ENCODE measurements around the gene CEP350.

Gene CEP350, protein sequence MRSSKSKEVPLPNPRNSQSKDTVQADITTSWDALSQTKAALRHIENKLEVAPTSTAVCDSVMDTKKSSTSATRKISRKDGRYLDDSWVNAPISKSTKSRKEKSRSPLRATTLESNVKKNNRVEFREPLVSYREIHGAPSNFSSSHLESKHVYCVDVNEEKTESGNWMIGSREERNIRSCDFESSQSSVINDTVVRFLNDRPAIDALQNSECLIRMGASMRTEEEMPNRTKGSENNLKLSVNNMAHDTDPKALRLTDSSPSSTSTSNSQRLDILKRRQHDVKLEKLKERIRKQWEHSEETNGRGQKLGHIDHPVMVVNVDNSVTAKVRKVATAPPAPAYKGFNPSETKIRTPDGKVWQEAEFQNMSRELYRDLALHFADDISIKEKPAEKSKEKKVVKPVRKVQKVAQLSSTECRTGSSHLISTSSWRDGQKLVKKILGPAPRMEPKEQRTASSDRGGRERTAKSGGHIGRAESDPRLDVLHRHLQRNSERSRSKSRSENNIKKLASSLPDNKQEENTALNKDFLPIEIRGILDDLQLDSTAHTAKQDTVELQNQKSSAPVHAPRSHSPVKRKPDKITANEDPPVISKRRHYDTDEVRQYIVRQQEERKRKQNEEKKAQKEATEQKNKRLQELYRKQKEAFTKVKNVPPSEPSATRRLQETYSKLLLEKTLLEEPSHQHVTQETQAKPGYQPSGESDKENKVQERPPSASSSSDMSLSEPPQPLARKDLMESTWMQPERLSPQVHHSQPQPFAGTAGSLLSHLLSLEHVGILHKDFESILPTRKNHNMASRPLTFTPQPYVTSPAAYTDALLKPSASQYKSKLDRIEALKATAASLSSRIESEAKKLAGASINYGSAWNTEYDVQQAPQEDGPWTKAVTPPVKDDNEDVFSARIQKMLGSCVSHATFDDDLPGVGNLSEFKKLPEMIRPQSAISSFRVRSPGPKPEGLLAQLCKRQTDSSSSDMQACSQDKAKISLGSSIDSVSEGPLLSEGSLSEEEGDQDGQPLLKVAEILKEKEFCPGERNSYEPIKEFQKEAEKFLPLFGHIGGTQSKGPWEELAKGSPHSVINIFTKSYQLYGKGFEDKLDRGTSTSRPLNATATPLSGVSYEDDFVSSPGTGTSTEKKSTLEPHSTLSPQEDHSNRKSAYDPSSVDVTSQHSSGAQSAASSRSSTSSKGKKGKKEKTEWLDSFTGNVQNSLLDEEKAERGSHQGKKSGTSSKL (N-terminal part only)

DNA sequence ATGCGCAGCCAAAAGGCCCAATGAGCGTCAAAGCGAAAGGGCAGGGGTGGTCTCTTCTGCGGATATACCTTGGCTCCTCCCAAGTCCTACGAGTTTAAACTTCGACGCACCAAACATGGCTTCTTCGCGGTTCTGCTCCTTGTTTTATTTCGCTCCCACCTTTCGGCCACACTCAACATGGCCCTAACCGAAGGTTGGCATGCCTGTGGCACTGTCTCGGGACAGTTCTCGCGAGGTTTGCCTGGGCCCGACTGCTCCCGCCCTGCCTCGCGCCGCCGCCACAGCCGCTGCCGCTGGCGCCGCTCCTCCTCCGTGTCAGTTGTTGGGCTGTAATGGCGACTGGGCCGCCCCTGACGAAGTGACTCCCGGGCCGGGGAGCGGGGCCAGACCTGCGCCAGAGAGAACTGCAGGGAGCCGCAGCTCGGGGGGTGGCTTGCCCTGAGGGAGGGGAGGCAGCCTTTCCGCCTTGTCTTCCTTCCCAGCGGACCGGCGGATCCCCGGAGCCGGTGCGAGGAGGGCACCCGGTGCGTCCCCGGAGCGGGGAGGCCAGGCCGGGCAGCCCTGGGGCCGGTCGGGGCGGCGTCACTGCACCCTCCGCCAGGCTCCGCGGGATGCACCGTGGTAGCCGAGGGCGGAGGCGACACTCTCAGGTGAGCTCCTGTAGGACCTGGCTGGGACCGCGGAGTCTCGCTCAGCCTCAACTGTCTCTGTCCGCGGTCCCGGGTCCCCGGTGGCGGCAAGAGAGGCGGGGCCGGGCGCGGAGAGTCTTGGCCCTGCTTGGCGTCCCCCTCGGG lies at the start of gene CEP350:
Gene CEP350, plus strand, starts transcription at position 318 of the 794 bp plus-strand sequence. CDS start 31,372 bp downstream, outside the sequence.
- DNase-seq (ENCODE audit: low read depth in 2 of 2) = peak; percentile 93 to 96

DNA sequence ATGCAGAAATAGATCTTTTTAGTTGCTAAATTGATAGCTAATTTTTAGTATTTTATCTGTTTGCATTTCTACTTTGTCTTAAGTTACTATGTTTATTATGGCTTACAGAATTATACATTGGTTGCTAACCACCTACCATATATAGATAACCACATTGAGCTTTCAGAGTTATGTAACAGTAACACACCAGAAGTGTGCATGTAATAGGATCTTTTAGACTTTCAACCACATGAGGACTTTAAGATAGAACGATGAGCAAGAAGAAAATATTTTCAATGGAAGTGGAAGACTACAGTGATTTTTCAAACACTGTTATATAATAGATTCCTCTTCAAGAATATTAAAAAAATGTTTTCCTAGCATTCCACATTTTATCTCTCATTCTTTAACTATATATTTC lies 43.7 kb upstream of the CEP350 start:
- DNase-seq (ENCODE audit: low read depth in 2 of 2) = no peak

DNA sequence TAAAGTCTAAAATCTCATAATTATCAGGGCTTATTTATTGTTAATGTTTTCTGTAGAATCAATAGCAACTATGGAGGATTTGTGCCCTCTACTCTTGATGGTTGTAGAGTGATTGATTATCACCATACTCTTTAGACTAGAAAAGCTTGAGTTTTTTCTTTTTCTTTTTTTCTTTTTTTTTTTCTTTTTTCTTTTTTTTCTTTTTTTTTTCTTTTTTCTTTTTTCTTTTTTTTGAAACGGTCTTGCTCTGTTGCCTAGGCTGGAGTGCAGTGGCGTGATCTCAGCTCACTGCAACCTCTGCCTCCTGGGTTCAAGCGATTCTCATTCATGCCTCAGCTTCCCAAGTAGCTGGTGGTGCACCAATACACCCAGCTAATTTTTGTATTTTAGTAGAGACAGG lies 42.8 kb upstream of the CEP350 start:
- no peak for DNase-seq (ENCODE audit: low read depth in 2 of 2)

DNA sequence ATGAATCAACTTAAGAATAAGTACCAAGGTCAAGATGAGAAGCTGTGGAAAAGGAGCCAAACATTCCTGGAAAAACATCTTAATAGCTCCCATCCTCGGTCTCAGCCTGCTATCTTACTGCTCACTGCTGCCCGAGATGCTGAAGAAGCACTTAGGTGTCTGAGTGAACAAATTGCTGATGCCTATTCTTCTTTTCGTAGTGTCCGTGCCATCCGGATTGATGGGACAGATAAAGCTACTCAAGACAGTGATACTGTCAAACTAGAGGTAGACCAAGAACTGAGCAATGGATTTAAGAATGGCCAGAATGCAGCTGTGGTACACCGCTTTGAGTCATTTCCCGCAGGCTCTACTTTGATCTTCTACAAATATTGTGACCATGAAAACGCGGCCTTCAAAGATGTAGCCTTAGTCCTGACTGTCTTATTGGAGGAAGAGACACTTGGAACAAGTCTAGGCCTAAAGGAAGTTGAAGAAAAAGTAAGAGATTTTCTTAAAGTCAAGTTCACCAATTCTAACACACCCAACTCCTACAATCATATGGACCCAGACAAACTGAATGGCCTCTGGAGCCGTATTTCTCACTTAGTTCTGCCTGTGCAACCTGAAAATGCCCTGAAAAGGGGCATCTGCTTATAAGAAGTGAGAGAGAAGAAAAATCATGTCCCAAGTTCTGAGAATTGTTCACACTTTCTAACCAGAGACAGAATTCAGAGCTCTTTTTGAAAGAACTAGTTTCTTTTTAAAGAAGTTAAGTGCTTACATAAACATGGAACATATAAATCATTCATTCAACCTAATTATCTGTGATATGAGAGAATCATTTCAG lies 36.8 kb upstream of the CEP350 start:
- no peak for DNase-seq (ENCODE audit: low read depth in 2 of 2)

DNA sequence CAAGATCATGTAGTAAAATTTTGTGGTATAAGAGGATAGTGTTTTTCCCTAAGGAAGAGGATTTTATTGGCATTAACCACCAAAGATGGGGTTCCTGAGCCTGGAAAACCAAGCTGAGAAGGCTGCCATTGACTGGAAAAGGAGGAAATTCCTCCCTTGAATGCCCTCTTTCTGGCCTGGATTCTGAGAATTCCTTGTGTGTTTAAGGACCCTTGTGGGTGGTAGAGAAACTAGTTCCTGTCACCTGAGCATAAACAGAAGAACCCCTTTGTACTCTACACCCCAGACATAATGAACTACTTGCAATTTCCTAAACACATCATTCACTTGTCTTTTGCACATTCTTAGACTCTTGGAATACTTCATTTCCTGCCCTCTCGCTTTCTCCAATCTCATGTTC lies 33.1 kb upstream of the CEP350 start:
- no peak for DNase-seq (ENCODE audit: low read depth in 2 of 2)

DNA sequence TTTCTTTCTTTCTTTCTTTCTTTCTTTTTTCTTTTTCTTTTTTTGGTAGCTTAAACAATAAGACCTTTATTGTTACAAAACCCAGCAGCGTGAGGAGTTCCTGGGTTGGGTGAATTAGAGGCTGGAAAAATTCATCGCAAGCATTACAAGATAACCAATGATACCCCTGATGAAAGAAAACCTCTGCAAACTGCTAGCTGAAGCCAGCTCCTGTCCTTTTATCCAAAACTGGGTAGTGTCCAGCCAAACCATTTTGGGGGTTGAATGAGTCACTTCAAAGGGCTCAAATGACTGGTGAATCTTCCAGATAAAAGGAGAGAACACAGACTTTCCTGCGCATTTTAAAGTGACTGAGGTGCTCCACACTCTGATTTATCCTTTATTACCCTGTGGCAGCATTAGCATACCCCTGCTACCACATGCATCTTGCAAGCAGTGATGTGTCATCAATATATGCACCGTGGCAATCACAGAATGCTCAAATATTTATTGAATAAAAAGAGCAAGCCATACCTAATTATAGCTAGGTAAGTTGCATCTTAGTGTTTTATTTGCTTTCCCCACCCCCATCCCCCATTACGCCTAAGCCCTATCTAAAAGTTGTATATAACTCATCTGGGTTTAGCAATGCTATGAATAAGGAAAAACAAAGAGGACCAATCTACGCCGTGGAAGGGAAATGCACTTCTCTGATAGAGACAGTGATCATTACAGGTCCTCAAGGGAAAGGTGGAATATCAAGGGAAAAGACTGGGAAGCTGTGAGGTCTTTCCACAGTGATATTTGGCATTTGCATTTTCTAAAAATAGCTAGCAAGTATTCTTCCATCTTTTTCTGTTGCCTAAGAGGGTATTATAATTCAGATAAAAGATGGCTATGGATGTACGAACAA lies 32.4 kb upstream of the CEP350 start:
- DNase-seq (ENCODE audit: low read depth in 2 of 2) = no peak

DNA sequence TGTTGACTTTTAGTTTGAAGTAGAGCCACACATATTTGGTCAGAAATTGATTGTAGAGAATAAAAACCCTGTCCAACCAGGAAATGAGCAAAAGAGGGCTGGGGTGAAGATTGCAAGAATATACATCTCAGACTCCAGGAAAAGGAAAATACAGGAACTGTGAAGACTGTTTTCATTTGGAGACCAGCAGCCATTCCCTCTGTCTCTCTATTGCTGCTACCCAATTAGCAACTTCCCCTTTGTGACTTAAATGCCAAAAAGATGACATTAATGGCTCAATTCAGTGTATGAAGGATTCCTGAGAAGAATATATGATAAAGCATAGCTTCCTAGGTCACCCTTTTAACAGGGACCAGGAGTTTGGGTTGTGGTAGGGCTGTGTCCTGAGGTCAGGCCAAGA lies 31.6 kb upstream of the CEP350 start:
- DNase-seq (ENCODE audit: low read depth in 2 of 2) = no peak

DNA sequence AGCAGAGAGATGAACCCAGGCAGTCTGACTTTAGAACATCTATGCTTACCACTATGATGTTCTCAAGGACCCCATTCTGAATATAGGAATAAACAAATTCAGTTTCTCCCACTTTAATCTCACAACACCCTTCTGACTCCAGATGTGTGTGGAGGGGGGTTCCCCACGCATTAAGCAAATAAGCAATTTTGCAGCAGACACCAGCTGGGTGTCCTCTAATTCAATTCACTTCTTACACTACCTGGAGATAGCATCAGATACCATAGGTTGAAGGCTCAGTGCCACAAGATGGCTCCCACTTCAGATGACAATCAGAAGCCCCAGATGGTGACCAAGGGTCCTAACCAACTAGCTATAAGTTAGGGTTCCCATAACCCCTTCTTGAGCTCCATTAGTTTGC lies 30.3 kb upstream of the CEP350 start:
- no peak for DNase-seq (ENCODE audit: low read depth in 2 of 2)

DNA sequence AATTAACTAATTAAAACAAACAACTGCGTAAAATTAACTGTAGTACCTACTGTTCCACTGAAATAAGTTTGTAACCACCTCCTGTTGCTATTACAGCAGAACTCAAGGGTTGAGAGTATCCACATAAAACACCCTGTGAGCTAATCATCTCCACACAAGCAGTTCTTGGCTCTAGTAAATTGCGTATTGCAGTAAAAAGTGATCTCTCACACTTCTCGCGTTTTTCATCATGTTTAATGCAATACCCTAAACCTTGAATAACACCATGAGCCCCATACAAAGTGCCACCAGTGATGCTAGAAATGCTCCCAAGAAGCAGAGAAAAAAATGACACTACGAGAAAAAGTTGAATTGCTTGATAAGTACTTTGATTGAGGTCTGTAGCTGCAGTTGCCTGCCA lies 29.3 kb upstream of the CEP350 start:
- no peak for DNase-seq (ENCODE audit: low read depth in 2 of 2)

DNA sequence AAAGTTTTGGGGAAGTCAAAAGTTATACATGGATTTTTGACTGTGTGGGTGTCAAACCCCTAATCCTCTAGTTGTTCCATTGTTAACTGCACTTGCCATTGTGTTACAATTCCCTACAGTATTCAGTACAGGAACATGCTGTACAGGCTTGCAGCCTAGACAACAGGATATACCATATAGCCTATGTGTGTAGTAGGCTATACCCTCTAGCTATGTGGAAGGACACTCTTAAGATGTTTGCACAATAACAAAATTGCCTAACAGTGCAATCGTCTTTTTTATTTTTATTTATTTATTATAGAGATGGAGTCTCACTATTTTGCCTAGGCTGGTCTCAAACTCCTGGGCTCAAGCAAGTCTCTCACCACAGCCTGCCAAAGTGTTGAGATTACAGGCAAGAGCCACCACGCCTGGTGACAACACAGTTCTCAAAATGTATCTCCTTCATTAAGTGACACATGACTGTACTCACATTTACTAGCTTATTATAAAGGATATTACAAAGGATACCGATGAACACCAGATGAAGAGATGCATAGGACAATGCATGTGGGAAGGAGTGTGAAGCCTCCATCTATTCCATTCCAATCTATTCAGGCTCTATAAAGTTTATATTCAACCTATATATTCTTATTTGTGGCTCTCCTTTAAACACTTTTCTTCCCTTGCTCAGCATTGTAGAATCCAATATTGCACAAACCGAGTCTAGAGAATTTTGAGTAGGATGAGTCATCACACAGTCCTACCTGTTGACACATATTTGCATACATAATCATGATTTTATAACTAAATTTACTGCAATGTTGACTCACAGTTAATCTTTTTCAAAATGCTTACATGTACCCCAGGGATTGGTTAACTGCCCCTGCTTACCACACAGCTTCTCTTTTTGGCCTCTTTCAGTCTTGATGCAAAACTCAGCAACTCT lies 28.4 kb upstream of the CEP350 start:
- DNase-seq (ENCODE audit: low read depth in 2 of 2) = no peak

DNA sequence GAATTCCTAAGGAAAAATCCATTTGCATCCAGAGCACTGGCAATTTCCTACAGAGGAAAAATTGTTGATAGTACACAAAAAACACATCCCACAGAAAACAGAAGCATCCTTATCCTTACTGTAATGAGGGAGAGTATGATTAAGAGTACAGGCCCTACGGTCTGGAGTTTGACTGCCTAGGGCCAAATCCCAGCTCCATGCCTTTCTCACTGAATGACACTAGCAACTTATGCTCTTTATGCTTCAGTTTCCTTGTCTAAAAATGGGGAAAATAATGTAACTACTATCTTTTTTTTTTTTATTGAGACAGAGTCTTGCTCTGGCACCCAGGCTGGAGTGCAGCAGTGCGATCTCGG lies 27.8 kb upstream of the CEP350 start:
- DNase-seq (ENCODE audit: low read depth in 2 of 2) = no peak

DNA sequence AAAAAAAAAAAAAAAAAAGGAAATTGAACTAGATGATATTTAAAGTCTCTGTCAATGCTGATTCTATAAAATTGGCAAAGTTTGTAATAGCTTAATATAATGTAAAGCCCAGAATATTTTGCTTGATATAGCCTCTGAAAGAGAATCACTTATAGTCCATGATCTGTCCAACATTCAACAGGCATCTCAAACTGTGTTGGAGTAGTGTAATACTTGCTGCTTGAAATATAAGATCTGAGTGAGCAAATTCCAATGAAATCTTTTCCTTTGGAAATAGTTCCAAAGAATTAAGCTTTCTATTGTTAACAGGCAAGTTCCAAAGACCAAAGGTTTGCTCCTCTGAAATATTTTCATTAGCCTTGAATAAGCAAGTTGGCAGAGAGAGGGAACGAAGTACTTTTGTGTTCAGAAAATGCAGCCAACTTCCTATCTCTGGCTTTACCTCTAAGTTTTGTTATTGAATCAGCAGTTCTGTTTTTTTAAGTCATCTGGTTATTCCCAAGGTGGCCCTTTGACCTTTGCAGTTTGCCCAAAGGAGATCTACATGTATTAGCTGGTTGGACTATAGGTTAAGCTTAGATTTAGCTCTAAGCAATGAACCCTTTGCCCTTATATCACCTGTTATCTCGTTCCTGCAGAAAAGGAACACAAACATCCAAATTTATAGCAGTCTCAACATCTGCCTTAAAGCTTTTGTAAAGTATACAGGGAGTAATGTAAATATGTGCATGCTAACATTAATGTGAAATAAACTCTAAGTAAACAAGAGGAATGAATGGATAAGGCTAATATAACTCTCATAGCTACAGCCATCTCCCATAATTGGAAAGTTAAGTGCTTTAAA lies 24.4 kb upstream of the CEP350 start:
- DNase-seq (ENCODE audit: low read depth in 2 of 2) = no peak

DNA sequence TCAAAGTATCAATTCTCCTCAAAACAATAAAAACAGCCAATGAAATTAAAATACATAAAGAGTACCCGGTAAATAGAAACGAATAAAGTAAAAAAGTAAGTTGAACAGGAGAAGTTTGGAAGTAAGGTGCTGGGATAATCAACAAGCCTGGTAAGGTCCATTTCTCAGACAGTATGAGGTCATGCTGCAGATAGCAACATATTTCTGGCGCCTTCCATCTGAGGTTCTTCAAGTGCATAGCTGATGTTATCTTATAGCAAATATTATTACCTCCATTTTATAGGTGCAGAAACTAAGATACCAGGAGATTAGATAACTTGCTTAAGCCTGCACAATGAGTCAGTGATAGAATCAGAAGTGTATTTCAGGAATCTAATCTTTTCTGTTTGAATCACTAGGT lies 23.7 kb upstream of the CEP350 start:
- no peak for DNase-seq (ENCODE audit: low read depth in 2 of 2)

DNA sequence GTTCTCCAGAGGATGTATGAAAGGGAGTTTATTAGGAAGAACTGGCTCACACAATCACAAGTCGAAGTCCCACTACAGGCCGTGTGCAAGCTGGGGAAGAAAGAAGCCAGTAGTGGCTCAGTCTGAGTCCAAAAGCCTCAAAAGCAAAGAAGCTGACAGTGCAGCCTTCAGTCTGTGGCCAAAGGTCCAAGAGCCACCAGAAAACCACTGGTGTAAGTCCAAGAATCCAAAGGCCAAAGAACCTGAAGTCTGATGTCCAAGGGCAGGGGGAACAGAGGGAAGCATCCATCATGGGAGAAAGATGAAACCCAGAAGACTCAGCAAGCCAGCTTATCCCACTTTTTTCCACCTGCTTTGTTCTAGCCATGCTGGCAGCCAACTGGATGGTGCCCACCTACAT lies 21.4 kb upstream of the CEP350 start:
- no peak for DNase-seq (ENCODE audit: low read depth in 2 of 2)

DNA sequence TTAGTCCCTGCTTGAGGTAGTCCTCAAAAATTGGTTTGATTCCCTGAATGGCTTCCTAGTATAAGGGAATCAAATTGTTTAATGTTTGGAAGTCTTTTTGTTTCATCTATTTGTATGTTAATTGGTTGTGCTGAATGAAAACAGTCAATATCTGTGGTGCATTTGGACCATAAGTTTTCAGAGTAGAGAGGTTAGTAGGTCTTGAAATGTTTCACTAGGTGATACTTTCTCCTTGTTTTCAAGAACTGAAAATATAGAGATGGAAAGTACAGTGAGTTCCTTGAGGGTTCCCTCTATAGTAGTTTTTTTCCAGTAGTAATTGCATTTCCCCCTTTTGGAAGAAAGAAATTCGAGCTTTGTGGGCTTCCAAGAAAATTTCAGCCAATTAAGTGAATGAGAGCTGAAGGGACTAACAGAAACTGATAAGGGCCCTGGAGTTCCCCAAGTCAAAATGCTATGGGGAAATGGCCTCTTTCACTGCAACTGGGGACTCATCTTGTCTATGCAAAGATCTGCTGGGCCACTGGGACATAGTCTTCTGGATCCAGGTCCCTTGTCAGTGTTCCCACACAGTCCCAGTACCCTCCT lies 18.6 kb upstream of the CEP350 start:
- DNase-seq (ENCODE audit: low read depth in 2 of 2) = no peak

DNA sequence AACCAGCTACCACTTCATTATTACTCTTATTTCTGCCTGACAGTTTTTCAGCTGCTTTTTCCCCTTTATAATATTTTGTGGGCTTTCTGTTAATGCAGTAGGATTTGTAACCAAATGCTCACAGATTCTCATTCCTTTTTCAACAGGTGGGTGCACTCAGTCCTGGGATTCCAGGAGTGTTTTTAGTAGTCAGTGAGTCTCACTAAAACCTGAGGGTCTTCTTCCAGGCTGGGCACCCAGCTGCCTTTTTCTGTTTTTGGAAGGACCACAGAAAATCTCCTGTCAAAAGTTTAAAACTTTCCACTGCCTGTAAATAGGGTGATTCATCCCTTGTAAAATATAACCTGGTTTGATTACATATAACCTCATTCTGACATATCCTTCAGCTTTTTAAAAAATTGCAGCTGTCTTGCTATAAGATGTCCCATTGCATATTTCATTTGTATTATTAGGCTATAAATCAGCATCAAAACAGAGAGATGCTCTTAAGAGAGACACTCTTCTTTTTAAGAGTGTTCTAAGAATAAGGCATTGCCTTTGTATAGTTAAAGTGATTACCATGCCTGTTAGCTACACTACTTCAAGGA lies 16.8 kb upstream of the CEP350 start:
- no peak for DNase-seq (ENCODE audit: low read depth in 2 of 2)

DNA sequence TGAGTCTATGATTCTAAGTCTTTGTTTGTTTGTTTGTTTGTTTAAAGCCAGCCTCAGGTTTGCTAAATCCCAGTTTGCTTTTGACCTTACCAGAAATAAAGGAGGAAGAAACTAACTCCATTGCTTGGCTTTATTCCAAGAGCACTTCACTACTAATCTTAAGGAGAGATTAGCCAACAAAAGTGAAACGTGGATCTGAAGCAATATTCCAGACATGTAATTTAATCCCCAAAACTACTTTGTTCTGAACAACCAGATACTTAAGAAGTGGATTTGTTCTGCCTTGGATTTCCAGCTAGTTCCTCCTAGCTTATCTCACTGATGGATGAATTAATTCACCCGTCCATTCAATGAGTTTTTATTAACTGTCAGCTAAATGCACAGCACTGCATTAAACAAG lies 15.9 kb upstream of the CEP350 start:
- no peak for DNase-seq (ENCODE audit: low read depth in 2 of 2)
